K562 (cell line): ENCODE measurements around the gene IDUA. TPM values are rescaled to one million over a fixed set of nuclear protein-coding genes. Genes with fewer than 3 reads are reported as not detected.
A peak's percentile ranks its signal among the peaks of the same experiment; 100 is the strongest.

Experiments
- BACH1 ChIP-seq: fragments of 200-800 bp; sonication (Bioruptor generic); IDR thresholded peaks from 2 replicates; pipeline ENCODE4 v1.6.1; 2016; ENCODE audit warnings: missing genetic modification characterization, missing compliant biosample characterization
- CTCF ChIP-seq, 3 experiments: IDR thresholded peaks in 2 of 3; conservative IDR thresholded peaks in 1 of 3; 2 replicates each; pipeline ENCODE4 v1.5.1; 2011 to 2012; ENCODE audit warnings: low read length in 3 of 3, mild to moderate bottlenecking in 3 of 3, control low read depth in 2 of 3, improper control_type of control experiment in 1 of 3, inconsistent platforms in 1 of 3, low read depth in 1 of 3, mixed read lengths in 1 of 3, moderate library complexity in 1 of 3; ENCODE audit not compliant: insufficient read depth in 2 of 3
- CTCFL ChIP-seq: IDR thresholded peaks from 2 replicates; pipeline ENCODE4 v1.6.1; 2011; ENCODE audit warnings: borderline replicate concordance, low read depth, mild to moderate bottlenecking, moderate library complexity, low read length; ENCODE audit not compliant: insufficient read depth, poor library complexity, severe bottlenecking
- GTF2E2 ChIP-seq: fragments of 200-800 bp; sonication (Bioruptor generic); IDR thresholded peaks from 2 replicates; pipeline ENCODE4 v1.6.1; 2016; ENCODE audit warnings: missing genetic modification characterization, missing compliant biosample characterization
- HNRNPLL ChIP-seq: fragments of 200-400 bp; formaldehyde crosslinking; IDR thresholded peaks from 2 replicates; pipeline ENCODE4 v1.6.1; 2017; ENCODE audit warnings: low read length, low read depth, mild to moderate bottlenecking; ENCODE audit not compliant: poor library complexity, severe bottlenecking
- KAT8 ChIP-seq: fragments of 450-650 bp; IDR thresholded peaks from 2 replicates; pipeline ENCODE4 v1.6.1; 2016; ENCODE audit warnings: low read depth, mild to moderate bottlenecking
- L3MBTL2 ChIP-seq: fragments of 450-650 bp; IDR thresholded peaks from 2 replicates; pipeline ENCODE4 v1.6.1; 2016; ENCODE audit warnings: mild to moderate bottlenecking, moderate library complexity
- LEF1 ChIP-seq: fragments of 450-650 bp; IDR thresholded peaks from 2 replicates; pipeline ENCODE4 v1.6.1; 2016; ENCODE audit warnings: mild to moderate bottlenecking
- MBD1 ChIP-seq: fragments of 250-450 bp; sonication (Bioruptor Pico); IDR thresholded peaks from 2 replicates; pipeline ENCODE4 v1.8.0; 2022; ENCODE audit warnings: inconsistent platforms
- NR2C2 ChIP-seq, 2 experiments: fragments of 200-800 bp in 1 of 2; sonication (Bioruptor generic) in 1 of 2; sonication (generic) in 1 of 2; formaldehyde crosslinking in 1 of 2; IDR thresholded peaks; 2 replicates each; pipeline versions ENCODE4 v1.6.1 to v1.8.0; 2016 to 2022; ENCODE audit warnings: mild to moderate bottlenecking in 1 of 2, missing compliant biosample characterization in 1 of 2, missing genetic modification characterization in 1 of 2, missing genetic modification reagents in 1 of 2
- PCBP1 ChIP-seq: fragments of 200-400 bp; formaldehyde crosslinking; IDR thresholded peaks from 2 replicates; pipeline ENCODE4 v1.6.1; 2018; ENCODE audit warnings: mild to moderate bottlenecking, low read depth, low read length; ENCODE audit not compliant: poor library complexity, severe bottlenecking
- PHF8 ChIP-seq: fragments of 200-600 bp; sonication (generic); IDR thresholded peaks from 2 replicates; pipeline ENCODE4 v1.6.1; 2012; ENCODE audit warnings: mixed run types, mild to moderate bottlenecking, inconsistent platforms, low read length, moderate library complexity, borderline replicate concordance
- PML ChIP-seq: IDR thresholded peaks from 2 replicates; pipeline ENCODE4 v1.6.1; 2012; ENCODE audit warnings: low read length, inconsistent platforms
- RB1 ChIP-seq: fragments of 450-650 bp; IDR thresholded peaks from 2 replicates; pipeline ENCODE4 v1.6.1; 2017; ENCODE audit warnings: low read depth, mild to moderate bottlenecking
- SMARCB1 ChIP-seq: IDR thresholded peaks from 2 replicates; pipeline ENCODE4 v1.6.1; 2011; ENCODE audit warnings: improper control_type of control experiment, low read depth; ENCODE audit not compliant: insufficient read length
- YBX1 ChIP-seq: fragments of 450-650 bp; IDR thresholded peaks from 2 replicates; pipeline ENCODE4 v1.7.1; 2016; ENCODE audit warnings: mild to moderate bottlenecking
- YY1 ChIP-seq, 3 experiments: IDR thresholded peaks; 2 replicates each; pipeline ENCODE4 v1.6.1; 2011; ENCODE audit warnings: low read length in 2 of 3, mild to moderate bottlenecking in 2 of 3, moderate library complexity in 2 of 3, borderline replicate concordance in 1 of 3, control low read depth in 1 of 3, low read depth in 1 of 3; ENCODE audit not compliant: insufficient read depth in 3 of 3, insufficient replicate concordance in 2 of 3, control insufficient read depth in 1 of 3, insufficient read length in 1 of 3; ENCODE audit errors: extremely low read depth in 1 of 3
- ZNF165 ChIP-seq: fragments of 250-450 bp; sonication (Bioruptor Pico); IDR thresholded peaks from 2 replicates; pipeline ENCODE4 v1.4.0; 2020; ENCODE audit warnings: borderline replicate concordance
- polyA plus RNA-seq, 8 experiments: library from polyadenylated mRNA; depleted of rRNA in 4 of 8; stranded (reverse) in 5 of 8; unstranded in 3 of 8; fragments of >200 nt; fragmentation: Nextera tagmentation in 2 of 8; fragmentation: Illumina TruSeq in 1 of 8; extraction: Ambion mirVana in 2 of 8; extraction: Trizol in 1 of 8; gene quantifications; 2 replicates each; pipeline versions ENCODE4 v1.2.1 to v1.2.3, GENCODE V29; 2011 to 2014; ENCODE audit warnings: inconsistent platforms in 1 of 8, missing spikeins in 1 of 8
- total RNA-seq, 7 experiments: library from RNA; depleted of rRNA in 6 of 7; stranded (reverse); fragments of >200 nt in 6 of 7; fragmentation: Illumina TruSeq in 2 of 7; extraction: Trizol in 2 of 7; gene quantifications; 2 replicates each; pipeline versions ENCODE4 v1.2.1 to v1.2.3, GENCODE V29; 2011 to 2021; ENCODE audit warnings: low replicate concordance in 1 of 7
- TF ChIP-seq, protein P1 (sequence below): fragments of 450-650 bp; formaldehyde crosslinking; IDR thresholded peaks from 2 replicates; pipeline ENCODE4 v1.4.0; 2020; ENCODE audit warnings: mild to moderate bottlenecking, moderate library complexity

The IDUA gene
- total and polyA plus RNA-seq, 9 of the 15 experiments (the other 6 are each of a cell fraction or from before 2014, with no cell fraction given) = 0.04 to 16.1 (median 1.2) TPM

GRCh38 chr4:1011022-1011665 is 24.3 kb downstream of the IDUA start, which contains the start of gene FGFRL1 (continued):
- TF ChIP-seq CTCFL (peak; percentile 51), GTF2E2 (tag) (no peak), PCBP1 (peak; percentile 86), L3MBTL2 (peak; percentile 7), YY1 (IDR thresholded peaks at IDR 0.05; ENCODE audit: borderline replicate concordance in 1 of 3, control insufficient read depth in 1 of 3, extremely low read depth in 1 of 3, insufficient read depth in 3 of 3, insufficient read length in 1 of 3, insufficient replicate concordance in 2 of 3, low read depth in 1 of 3, low read length in 2 of 3) (peak in 1 of 3 experiments; percentile 21), ZNF165 (no peak), SMARCB1 (no peak), RB1 (peak; percentile 28; the same call in 1 of the 2 replicates), LEF1 (no peak), PML (no peak), HNRNPLL (peak; percentile 27), PHF8 (peak; percentile 30; the same call in 1 of the 2 replicates), BACH1 (tag) (no peak), CTCF (IDR thresholded peaks at IDR 0.05 in 2 of 3, conservative IDR thresholded peaks at IDR 0.05 in 1 of 3; ENCODE audit: insufficient read depth in 2 of 3, low read depth in 1 of 3, low read length in 3 of 3) (0 out of 6 replicates have a peak, but pooled peaks of 1 of the 3 experiments have one; percentile 22), MBD1 (no peak), KAT8 (no peak), NR2C2 (CRISPR knock-in tag; IDR thresholded peaks at IDR 0.05) (no peak), NR2C2 (tag; IDR thresholded peaks at IDR 0.05) (peak; percentile 30; the same call in 1 of the 2 replicates), YBX1 (no peak)
- TF ChIP-seq, protein P1, sequence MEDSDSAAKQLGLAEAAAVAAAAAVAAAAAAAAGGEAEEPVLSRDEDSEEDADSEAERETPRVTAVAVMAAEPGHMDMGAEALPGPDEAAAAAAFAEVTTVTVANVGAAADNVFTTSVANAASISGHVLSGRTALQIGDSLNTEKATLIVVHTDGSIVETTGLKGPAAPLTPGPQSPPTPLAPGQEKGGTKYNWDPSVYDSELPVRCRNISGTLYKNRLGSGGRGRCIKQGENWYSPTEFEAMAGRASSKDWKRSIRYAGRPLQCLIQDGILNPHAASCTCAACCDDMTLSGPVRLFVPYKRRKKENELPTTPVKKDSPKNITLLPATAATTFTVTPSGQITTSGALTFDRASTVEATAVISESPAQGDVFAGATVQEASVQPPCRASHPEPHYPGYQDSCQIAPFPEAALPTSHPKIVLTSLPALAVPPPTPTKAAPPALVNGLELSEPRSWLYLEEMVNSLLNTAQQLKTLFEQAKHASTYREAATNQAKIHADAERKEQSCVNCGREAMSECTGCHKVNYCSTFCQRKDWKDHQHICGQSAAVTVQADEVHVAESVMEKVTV (CRISPR knock-in tag) = no peak
